HepG2 (cell line): ENCODE measurements around the gene ABCA3.

ENCODE experiments used
- EEA1 ChIP-seq: sonication (generic); formaldehyde crosslinking; IDR thresholded peaks from 2 replicates; pipeline ENCODE4 v1.5.1; 2020; ENCODE audit warnings: mild to moderate bottlenecking, missing genetic modification reagents, borderline replicate concordance
- HOXD1 ChIP-seq: sonication (generic); formaldehyde crosslinking; IDR thresholded peaks from 2 replicates; pipeline ENCODE4 v1.5.0; 2020; ENCODE audit warnings: missing genetic modification reagents
- ZSCAN21 ChIP-seq: sonication (generic); formaldehyde crosslinking; IDR thresholded peaks from 2 replicates; pipeline ENCODE4 v1.8.0; 2022; ENCODE audit warnings: mild to moderate bottlenecking, missing genetic modification reagents, moderate library complexity, borderline replicate concordance

- TF ChIP-seq HOXD1 (CRISPR knock-in tag) (no peak), ZSCAN21 (CRISPR knock-in tag) (no peak), EEA1 (CRISPR knock-in tag) (no peak)
Observed at GRCh38 chr16:2385190-2385836, 44.8 kb upstream of the ABCA3 start.
